HG02678 (cell line): ENCODE measurements around the gene ZNF77.
"Not testable (repeated sequence)": the region's sequence is repeated elsewhere in the genome, so short reads cannot be mapped to it uniquely, and the experiment has no call there.

Source experiments
- ATAC-seq: cut with Tn5 transposase; IDR thresholded peaks from one replicate; pipeline ENCODE4 v1.9.1; 2021; ENCODE audit warnings: mild to moderate bottlenecking, moderate library complexity; ENCODE audit not compliant: unreplicated experiment

ZNF77 gene

GRCh38 chr19:2970201-2970835, 25.5 kb upstream of the ZNF77 start:
- no peak for ATAC-seq

GRCh38 chr19:2969104-2969504, 24.3 kb upstream of the ZNF77 start:
- no peak for ATAC-seq

- no peak for ATAC-seq
Observed at GRCh38 chr19:2967972-2968371, 23.2 kb upstream of the ZNF77 start.

GRCh38 chr19:2964874-2965273, 20.1 kb upstream of the ZNF77 start:
- no peak for ATAC-seq

- ATAC-seq, result not testable (repeated sequence)
Observed at GRCh38 chr19:2963631-2964030, 18.9 kb upstream of the ZNF77 start.

DNA sequence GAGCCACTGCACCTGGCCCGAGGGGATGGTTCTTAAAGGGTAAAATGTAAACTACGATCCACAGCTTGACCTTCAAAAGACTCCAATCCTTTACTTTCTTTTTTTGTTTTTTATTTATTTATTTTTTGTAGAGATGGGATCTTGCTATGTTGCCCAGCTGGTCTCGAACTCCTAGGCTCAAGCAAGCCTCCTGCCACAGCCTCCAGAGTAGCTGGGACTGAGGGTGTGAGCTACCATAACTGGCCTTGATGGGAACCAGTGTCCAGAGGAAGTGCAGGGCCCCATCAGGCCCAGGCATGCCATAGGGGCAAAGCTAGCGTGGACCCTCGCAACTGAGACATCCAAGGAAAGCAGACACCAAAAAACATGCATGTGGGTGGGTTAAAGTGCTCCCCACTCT, 18.4 kb upstream of the ZNF77 start:
- ATAC-seq, result no peak

GRCh38 chr19:2962018-2962670, 17.4 kb upstream of the ZNF77 start:
- ATAC-seq, result no peak

GRCh38 chr19:2960120-2960519, 15.3 kb upstream of the ZNF77 start:
- no peak for ATAC-seq

- ATAC-seq, result no peak
Observed at GRCh38 chr19:2957160-2957559, 12.4 kb upstream of the ZNF77 start.

- no peak for ATAC-seq
Observed at GRCh38 chr19:2952953-2953481, 8.2 kb upstream of the ZNF77 start.

DNA sequence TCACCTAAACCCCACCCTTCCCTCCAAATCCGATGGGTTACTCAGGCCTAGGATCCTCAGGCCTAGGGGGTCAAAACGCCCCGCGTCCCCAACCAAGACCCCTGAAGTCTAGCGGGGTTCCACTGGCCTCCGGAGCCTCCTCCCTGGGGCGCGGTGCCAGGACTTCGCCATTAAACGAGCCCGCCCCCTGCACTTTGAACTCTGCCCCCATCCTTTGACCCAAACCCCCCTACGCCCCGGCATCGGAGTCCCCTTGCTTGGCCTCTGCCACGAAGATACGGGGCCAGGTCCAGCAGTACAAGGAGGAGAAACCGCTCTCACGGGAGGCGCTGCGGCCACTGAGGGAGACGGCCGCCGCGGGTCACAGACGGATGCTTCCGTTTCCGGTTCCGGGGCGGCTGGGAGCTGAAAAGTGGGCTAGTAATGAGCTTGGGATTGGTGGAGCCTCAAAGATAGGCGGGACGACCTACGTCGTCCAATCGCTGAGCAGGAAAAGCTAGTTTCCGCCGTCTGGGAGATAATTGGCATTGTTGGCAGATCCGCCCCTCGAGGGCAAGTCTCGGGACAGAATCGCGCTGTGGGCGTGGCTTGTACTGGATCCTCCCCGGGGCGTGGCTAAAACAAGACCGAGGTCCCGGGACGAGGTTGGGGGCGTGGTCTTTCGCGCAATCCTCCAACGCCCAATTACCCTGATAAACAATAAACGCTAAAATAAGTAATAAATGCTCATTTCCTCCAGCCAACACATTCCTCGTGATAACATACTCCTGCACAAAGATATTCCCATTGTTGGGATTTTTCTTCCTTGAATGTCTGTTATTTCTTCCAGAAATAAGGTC, 5.7 kb upstream of the ZNF77 start:
- ATAC-seq, result peak; percentile 94

- no peak for ATAC-seq
Observed at GRCh38 chr19:2949939-2950285, 5.1 kb upstream of the ZNF77 start.

DNA sequence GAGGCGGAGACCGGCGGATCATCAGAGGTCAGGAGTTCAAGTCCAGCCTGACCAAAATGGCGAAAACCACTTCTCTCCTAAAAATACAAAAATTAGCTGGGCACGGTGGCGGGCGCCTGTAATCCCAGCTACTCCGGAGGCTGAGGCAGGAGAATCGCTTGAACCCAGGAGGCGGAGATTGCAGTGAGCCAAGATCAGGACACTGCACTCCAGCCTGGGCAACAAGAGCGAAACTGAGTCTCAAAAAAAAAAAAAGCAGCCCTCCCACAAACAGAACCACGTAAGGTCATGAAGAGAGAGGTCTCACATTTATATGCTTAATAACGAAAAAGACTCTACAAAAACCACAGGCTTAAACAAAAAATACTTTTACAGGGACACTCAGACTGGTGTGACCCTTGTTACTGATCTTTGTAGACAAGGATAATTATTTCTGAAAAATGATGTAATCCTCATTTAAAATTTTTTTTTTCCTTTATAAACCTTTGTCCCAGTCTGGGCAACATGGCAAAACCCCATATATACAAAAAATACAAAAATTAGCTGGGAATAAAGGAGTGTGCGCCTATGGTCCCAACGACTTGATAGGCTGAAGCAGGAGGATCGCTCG, 909 bp upstream of the ZNF77 start:
- ATAC-seq, result no peak

DNA sequence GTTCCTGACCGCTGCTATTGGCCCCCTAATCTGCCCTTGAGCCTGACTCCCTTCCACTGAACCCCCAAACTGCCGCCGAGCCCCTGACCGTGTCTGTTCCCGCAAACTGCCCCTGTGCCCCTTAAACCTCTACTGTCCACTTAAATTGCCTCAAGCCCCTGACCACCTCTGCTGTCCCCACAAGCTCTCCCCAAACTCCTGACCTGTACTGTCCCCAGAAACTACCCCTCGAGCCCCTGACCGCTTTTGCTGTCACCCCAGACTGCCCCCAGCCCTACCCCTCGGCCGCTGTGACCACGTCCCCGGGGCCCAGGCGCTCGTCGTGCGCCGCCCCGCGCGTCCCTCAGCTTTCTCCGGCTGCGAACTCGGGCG, 382 bp downstream of the ZNF77 start:
- ATAC-seq, result no peak

- no peak for ATAC-seq
Observed at GRCh38 chr19:2942928-2943640, 1.7 kb downstream of the ZNF77 start.

- ATAC-seq, result not testable (repeated sequence)
Observed at GRCh38 chr19:2935863-2936262, 8.9 kb downstream of the ZNF77 start.

GRCh38 chr19:2933490-2933910, 11.3 kb downstream of the ZNF77 start:
- no peak for ATAC-seq

DNA sequence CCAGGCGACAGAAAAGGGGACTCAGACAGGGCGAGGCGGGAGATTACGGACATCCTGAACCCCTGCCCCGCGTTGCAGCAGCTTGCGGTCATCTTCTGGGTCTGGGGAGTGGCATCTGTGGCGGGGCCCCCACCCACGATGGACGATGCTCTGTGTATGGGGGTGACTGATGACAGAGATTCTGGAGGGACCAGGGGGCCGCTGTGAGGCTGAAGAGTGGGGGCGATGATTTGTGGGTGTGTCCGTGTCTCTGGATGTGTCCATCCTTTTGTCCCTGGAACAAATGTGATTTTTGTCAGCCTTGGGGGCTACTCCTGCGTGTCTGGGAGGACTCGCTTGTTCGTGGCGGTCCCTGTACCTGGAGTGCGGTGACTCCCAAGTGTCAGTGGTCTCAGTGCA, 17.7 kb downstream of the ZNF77 start:
- ATAC-seq, result no peak

DNA sequence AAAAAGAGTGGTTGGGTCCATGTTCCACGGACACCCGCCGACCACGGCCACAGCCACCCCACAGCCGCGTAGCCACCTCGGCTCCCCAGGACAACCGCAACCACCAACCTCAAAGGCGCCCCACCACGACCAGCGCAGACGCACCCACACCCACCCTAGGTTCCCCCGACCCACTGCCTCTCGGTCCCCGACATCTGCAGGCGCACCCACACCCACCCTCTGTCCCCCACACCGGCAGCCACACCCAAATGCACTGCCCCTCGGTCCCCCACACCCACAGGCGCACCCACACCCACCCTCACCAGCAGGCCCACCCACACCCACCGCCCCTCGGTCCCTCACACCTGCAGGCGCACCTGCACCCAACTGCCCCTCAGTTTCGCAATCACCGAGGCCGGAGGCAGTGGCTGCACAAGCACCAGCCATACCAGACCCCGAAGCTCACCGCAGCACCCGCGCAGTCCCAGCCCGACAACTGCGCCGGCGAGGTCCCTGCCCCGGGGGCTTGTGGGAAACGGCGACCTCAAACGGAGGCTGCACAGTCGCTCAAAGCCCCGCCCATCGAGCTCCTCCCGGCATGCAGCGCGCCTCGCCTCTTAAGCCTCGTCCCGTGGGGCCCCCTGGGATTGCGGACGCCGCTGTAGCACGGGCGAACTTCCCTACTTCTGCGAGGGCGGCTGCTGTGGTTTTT, 18.3 kb downstream of the ZNF77 start:
- ATAC-seq, result no peak

- no peak for ATAC-seq
Observed at GRCh38 chr19:2923510-2923909, 21.3 kb downstream of the ZNF77 start.
